Fibroblast of pulmonary artery (primary cell): ENCODE data around the gene CSF2.

ENCODE experiments used
- DNase-seq: peaks from one replicate; pipeline ENCODE4 v3.0.0-alpha.2; 2010; ENCODE audit warnings: low read depth
- H3K4me3 ChIP-seq: replicated peaks from 2 replicates; pipeline ENCODE4 v1.5.1; 2011; ENCODE audit warnings: low read depth, mild to moderate bottlenecking, control low read depth, low read length, moderate library complexity
- CTCF ChIP-seq: IDR thresholded peaks from 2 replicates; pipeline ENCODE4 v1.5.1; 2011; ENCODE audit warnings: mild to moderate bottlenecking, control low read depth, low read length, inconsistent platforms; ENCODE audit errors: missing control alignments

Gene CSF2

DNA sequence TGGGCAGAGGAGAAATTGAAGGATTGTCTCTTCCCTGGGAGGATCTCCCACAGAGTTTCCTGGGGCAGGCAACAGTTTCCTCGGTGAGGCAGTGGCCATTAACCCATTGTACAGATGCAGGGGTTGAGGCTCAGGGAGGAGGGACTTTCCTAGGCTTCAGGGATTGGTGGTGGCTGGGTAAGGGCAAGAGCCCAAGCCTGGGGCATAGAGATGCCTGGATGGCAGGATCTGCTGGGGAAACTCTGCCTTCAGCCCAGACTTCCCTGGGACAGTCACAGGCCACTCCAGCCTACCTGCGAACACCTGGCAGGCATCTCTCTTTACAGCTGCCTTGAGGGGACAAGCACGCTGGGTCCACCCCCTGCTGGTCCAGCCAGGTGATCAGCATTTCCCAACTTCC lies 3.6 kb upstream of the CSF2 start:
- H3K4me3 ChIP-seq = no peak overlapping the region
- DNase-seq = no peak
- no peak for TF ChIP-seq CTCF

- H3K4me3 ChIP-seq = no peak overlapping the region
- DNase-seq = peak; percentile 33
- TF ChIP-seq CTCF = no peak
Observed at GRCh38 chr5:132070460-132071337, 2.9 kb upstream of the CSF2 start.

DNA sequence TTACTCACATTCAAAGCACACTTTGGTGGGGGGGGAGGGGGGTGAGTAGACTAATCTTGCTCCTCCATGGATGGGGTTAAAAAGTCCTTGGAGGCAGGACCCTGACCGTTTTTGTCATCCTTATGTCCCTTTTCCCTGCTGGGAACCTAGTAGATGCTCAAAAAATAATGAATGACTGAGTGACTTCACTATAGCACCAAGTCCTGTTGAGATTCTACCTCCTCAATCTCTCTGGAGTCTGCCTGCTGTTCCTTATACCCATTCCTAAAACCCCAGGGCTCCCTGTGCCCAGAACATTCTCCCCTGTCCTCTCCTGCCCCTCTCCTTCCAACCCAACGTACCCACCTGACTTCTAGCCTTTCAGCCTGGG lies 2.3 kb upstream of the CSF2 start:
- TF ChIP-seq CTCF = no peak

GRCh38 chr5:132072070-132072469 lies 1.5 kb upstream of the CSF2 start:
- no peak for DNase-seq
- no peak for TF ChIP-seq CTCF
- no peak overlapping the region for H3K4me3 ChIP-seq

More for the DNA sequence above, 2.3 kb upstream of the CSF2 start:
- H3K4me3 ChIP-seq = no peak overlapping the region
- no peak for DNase-seq

GRCh38 chr5:132072528-132072927 lies 1.1 kb upstream of the CSF2 start:
- DNase-seq = no peak
- H3K4me3 ChIP-seq = no peak overlapping the region
- TF ChIP-seq CTCF = no peak

DNA sequence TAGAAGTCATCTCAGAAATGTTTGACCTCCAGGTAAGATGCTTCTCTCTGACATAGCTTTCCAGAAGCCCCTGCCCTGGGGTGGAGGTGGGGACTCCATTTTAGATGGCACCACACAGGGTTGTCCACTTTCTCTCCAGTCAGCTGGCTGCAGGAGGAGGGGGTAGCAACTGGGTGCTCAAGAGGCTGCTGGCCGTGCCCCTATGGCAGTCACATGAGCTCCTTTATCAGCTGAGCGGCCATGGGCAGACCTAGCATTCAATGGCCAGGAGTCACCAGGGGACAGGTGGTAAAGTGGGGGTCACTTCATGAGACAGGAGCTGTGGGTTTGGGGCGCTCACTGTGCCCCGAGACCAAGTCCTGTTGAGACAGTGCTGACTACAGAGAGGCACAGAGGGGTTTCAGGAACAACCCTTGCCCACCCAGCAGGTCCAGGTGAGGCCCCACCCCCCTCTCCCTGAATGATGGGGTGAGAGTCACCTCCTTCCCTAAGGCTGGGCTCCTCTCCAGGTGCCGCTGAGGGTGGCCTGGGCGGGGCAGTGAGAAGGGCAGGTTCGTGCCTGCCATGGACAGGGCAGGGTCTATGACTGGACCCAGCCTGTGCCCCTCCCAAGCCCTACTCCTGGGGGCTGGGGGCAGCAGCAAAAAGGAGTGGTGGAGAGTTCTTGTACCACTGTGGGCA lies 642 bp downstream of the CSF2 start:
- no peak overlapping the region for H3K4me3 ChIP-seq
- TF ChIP-seq CTCF = no peak
- DNase-seq = no peak
